Measurements from ENCODE around the gene MBNL1. TPM values are rescaled to one million over a fixed set of nuclear protein-coding genes. Genes with fewer than 3 reads are reported as not detected.

The MBNL1 gene
- total RNA-seq, 1 donor from 2014 or later = 36.2 TPM

GRCh38 chr3:152315623-152316022, 46.9 kb downstream of the MBNL1 start:
- H3K4me1 Mint-ChIP-seq = peaks cover 48% of the 10 kb centered on the region
- H3K36me3 Mint-ChIP-seq (ENCODE audit: low read depth) = no peaks in the 10 kb centered on the region
- H3K9me3 Mint-ChIP-seq = no peaks in the 10 kb centered on the region
- no peak for DNase-seq (ENCODE audit: low read depth, low spot score)
- H3K27me3 Mint-ChIP-seq (ENCODE audit: low read depth) = no peaks in the 10 kb centered on the region
- TF ChIP-seq CTCF (conservative IDR thresholded peaks at IDR 0.05) = no peak
- H3K27ac Mint-ChIP-seq (ENCODE audit: unreplicated experiment) = peak overlapping the region; percentile 8
- H3K4me3 Mint-ChIP-seq = no peak overlapping the region

GRCh38 chr3:152316318-152316717, 47.6 kb downstream of the MBNL1 start:
- Mint-ChIP-seq H3K27ac (ENCODE audit: unreplicated experiment) (no peak overlapping the region), H3K27me3 (ENCODE audit: low read depth) (no peaks in the 10 kb centered on the region), H3K9me3 (no peaks in the 10 kb centered on the region), H3K4me1 (peaks cover 54% of the 10 kb centered on the region), H3K36me3 (ENCODE audit: low read depth) (no peaks in the 10 kb centered on the region), H3K4me3 (no peak overlapping the region)
- DNase-seq (ENCODE audit: low read depth, low spot score) = no peak
- TF ChIP-seq CTCF (conservative IDR thresholded peaks at IDR 0.05) = no peak

- Mint-ChIP-seq H3K27me3 (ENCODE audit: low read depth) (no peaks in the 10 kb centered on the region), H3K4me3 (no peak overlapping the region), H3K27ac (ENCODE audit: unreplicated experiment) (no peak overlapping the region), H3K36me3 (ENCODE audit: low read depth) (no peaks in the 10 kb centered on the region), H3K9me3 (no peaks in the 10 kb centered on the region), H3K4me1 (peaks cover 60% of the 10 kb centered on the region)
- TF ChIP-seq CTCF (conservative IDR thresholded peaks at IDR 0.05) = no peak
- no peak for DNase-seq (ENCODE audit: low read depth, low spot score)
Measured at GRCh38 chr3:152317184-152317583, 48.5 kb downstream of the MBNL1 start.

GRCh38 chr3:152317956-152318355, 49.2 kb downstream of the MBNL1 start:
- no peaks in the 10 kb centered on the region for H3K9me3 Mint-ChIP-seq
- no peak overlapping the region for H3K4me3 Mint-ChIP-seq
- H3K27me3 Mint-ChIP-seq (ENCODE audit: low read depth) = no peaks in the 10 kb centered on the region
- no peak for TF ChIP-seq CTCF (conservative IDR thresholded peaks at IDR 0.05)
- no peaks in the 10 kb centered on the region for H3K36me3 Mint-ChIP-seq (ENCODE audit: low read depth)
- peaks cover 66% of the 10 kb centered on the region for H3K4me1 Mint-ChIP-seq
- no peak overlapping the region for H3K27ac Mint-ChIP-seq (ENCODE audit: unreplicated experiment)
- no peak for DNase-seq (ENCODE audit: low read depth, low spot score)

- no peak for DNase-seq (ENCODE audit: low read depth, low spot score)
- no peak for TF ChIP-seq CTCF (conservative IDR thresholded peaks at IDR 0.05)
- Mint-ChIP-seq H3K27ac (ENCODE audit: unreplicated experiment) (peak overlapping the region; percentile 81), H3K27me3 (ENCODE audit: low read depth) (no peaks in the 10 kb centered on the region), H3K9me3 (no peaks in the 10 kb centered on the region), H3K4me3 (no peak overlapping the region), H3K36me3 (ENCODE audit: low read depth) (no peaks in the 10 kb centered on the region), H3K4me1 (peaks cover 66% of the 10 kb centered on the region)
Measured at GRCh38 chr3:152318512-152318911, 49.8 kb downstream of the MBNL1 start.

GRCh38 chr3:152319256-152319655, 50.5 kb downstream of the MBNL1 start:
- Mint-ChIP-seq H3K36me3 (ENCODE audit: low read depth) (no peaks in the 10 kb centered on the region), H3K27ac (ENCODE audit: unreplicated experiment) (peak overlapping the region; percentile 81), H3K27me3 (ENCODE audit: low read depth) (no peaks in the 10 kb centered on the region), H3K4me3 (peak overlapping the region; percentile 24), H3K9me3 (peaks cover under 1% of the 10 kb centered on the region), H3K4me1 (peaks cover 66% of the 10 kb centered on the region)
- no peak for DNase-seq (ENCODE audit: low read depth, low spot score)
- TF ChIP-seq CTCF (conservative IDR thresholded peaks at IDR 0.05) = no peak
